ENCODE results near the gene CSNK2A2.

CSNK2A2 gene

GRCh38 chr16:58197314-58198012 lies 443 bp downstream of the CSNK2A2 start:
- no peak for DNase-seq

- no peak for DNase-seq
Measured at GRCh38 chr16:58196898-58197313, 1.0 kb downstream of the CSNK2A2 start.

GRCh38 chr16:58195771-58196170 lies 2.1 kb downstream of the CSNK2A2 start:
- DNase-seq = no peak

GRCh38 chr16:58195344-58195743 lies 2.6 kb downstream of the CSNK2A2 start:
- DNase-seq = no peak

- DNase-seq = no peak
Measured at GRCh38 chr16:58194790-58195189, 3.1 kb downstream of the CSNK2A2 start.

GRCh38 chr16:58187665-58188421 lies 10.1 kb downstream of the CSNK2A2 start:
- no peak for DNase-seq

- no peak for DNase-seq
Measured at GRCh38 chr16:58187092-58187491, 10.8 kb downstream of the CSNK2A2 start.

GRCh38 chr16:58186176-58186944 lies 11.5 kb downstream of the CSNK2A2 start:
- no peak for DNase-seq

GRCh38 chr16:58177353-58177710 lies 20.6 kb downstream of the CSNK2A2 start:
- no peak for DNase-seq

- DNase-seq = no peak
Measured at GRCh38 chr16:58176608-58177352, 21.1 kb downstream of the CSNK2A2 start.

- DNase-seq = no peak
Measured at GRCh38 chr16:58170223-58170622, 27.7 kb downstream of the CSNK2A2 start.

- no peak for DNase-seq
Measured at GRCh38 chr16:58160855-58161254, 37.1 kb downstream of the CSNK2A2 start.

GRCh38 chr16:58158725-58159124 lies 39.2 kb downstream of the CSNK2A2 start:
- no peak for DNase-seq

GRCh38 chr16:58157951-58158540 lies 39.9 kb downstream of the CSNK2A2 start:
- no peak for DNase-seq

GRCh38 chr16:58157239-58157638 lies 40.7 kb downstream of the CSNK2A2 start:
- DNase-seq = no peak

- no peak for DNase-seq
Measured at GRCh38 chr16:58155839-58156238, 42.1 kb downstream of the CSNK2A2 start.

- no peak for DNase-seq
Measured at GRCh38 chr16:58154345-58154744, 43.6 kb downstream of the CSNK2A2 start.

GRCh38 chr16:58152246-58152868 lies 45.5 kb downstream of the CSNK2A2 start:
- DNase-seq = no peak

GRCh38 chr16:58148526-58148925 lies 49.4 kb downstream of the CSNK2A2 start:
- no peak for DNase-seq

- no peak for DNase-seq
Measured at GRCh38 chr16:58148099-58148498, 49.8 kb downstream of the CSNK2A2 start.

- no peak for DNase-seq
Measured at GRCh38 chr16:58138852-58139251, 59.1 kb downstream of the CSNK2A2 start.

GRCh38 chr16:58137581-58137980 lies 60.3 kb downstream of the CSNK2A2 start:
- DNase-seq = no peak
